Keratinocyte (primary cell): Measurements from ENCODE around the gene ZBTB11. TPM values are rescaled to one million over a fixed set of nuclear protein-coding genes. Genes with fewer than 3 reads are reported as not detected.
"Not testable (repeated sequence)": the region's sequence is repeated elsewhere in the genome, so short reads cannot be mapped to it uniquely, and the experiment has no call there.

Experiments used
- DNase-seq: peaks from one replicate; pipeline ENCODE4 v3.0.0-alpha.2; 2011; ENCODE audit warnings: low read depth, missing footprints, low spot score
- FAIRE-seq: peaks from 2 replicates; lab custom pipeline; 2011; peaks lifted over from hg19 to GRCh38; lab: Jason Lieb, UNC
- H2AFZ ChIP-seq: 2 replicates; pipeline ENCODE4 v1.6.0; 2012; ENCODE audit warnings: low read length, control low read depth, inconsistent platforms; ENCODE audit not compliant: control insufficient read depth
- H3K27ac ChIP-seq: 2 replicates; pipeline ENCODE4 v1.5.1; 2011; ENCODE audit warnings: low read length; ENCODE audit not compliant: control insufficient read depth, insufficient read depth
- H3K27me3 ChIP-seq: 3 replicates; pipeline ENCODE4 v1.6.0; 2011; ENCODE audit warnings: low read length; ENCODE audit not compliant: control insufficient read depth, insufficient read depth; ENCODE audit errors: extremely low read depth
- H3K36me3 ChIP-seq, 2 experiments: 2 replicates in 1 of 2; 3 replicates in 1 of 2; pipeline ENCODE4 v1.5.1; 2011; ENCODE audit warnings: low read length in 2 of 2, mild to moderate bottlenecking in 1 of 2; ENCODE audit not compliant: control insufficient read depth in 2 of 2, insufficient read depth in 2 of 2; ENCODE audit errors: extremely low read depth in 1 of 2
- H3K4me1 ChIP-seq: 3 replicates; pipeline ENCODE4 v1.5.1; 2011; ENCODE audit warnings: low read length; ENCODE audit not compliant: control insufficient read depth, insufficient read depth; ENCODE audit errors: extremely low read depth
- H3K4me2 ChIP-seq: 3 replicates; pipeline ENCODE4 v1.6.0; 2011; ENCODE audit warnings: low read depth, low read length; ENCODE audit not compliant: control insufficient read depth, insufficient read depth; ENCODE audit errors: extremely low read depth
- H3K4me3 ChIP-seq, 3 experiments: fragments of 200-600 bp in 1 of 3; sonication (generic) in 1 of 3; 2 replicates in 2 of 3; 3 replicates in 1 of 3; pipeline ENCODE4 v1.5.1; 2011 to 2016; ENCODE audit warnings: low read length in 3 of 3, mild to moderate bottlenecking in 3 of 3, control low read depth in 2 of 3, inconsistent platforms in 1 of 3, low read depth in 1 of 3, mixed read lengths in 1 of 3, mixed run types in 1 of 3, moderate library complexity in 1 of 3; ENCODE audit not compliant: control insufficient read depth in 2 of 3, insufficient read depth in 2 of 3; ENCODE audit errors: extremely low read depth in 1 of 3
- H3K79me2 ChIP-seq: 2 replicates; pipeline ENCODE4 v1.6.0; 2012; ENCODE audit warnings: low read length; ENCODE audit not compliant: control insufficient read depth, insufficient read depth
- H3K9ac ChIP-seq: 3 replicates; pipeline ENCODE4 v1.6.0; 2011; ENCODE audit warnings: low read length; ENCODE audit not compliant: control insufficient read depth, insufficient read depth; ENCODE audit errors: extremely low read depth
- H3K9me1 ChIP-seq: 3 replicates; pipeline ENCODE4 v1.6.0; 2011; ENCODE audit warnings: low read length; ENCODE audit not compliant: control insufficient read depth, insufficient read depth; ENCODE audit errors: extremely low read depth
- H3K9me3 ChIP-seq: 2 replicates; pipeline ENCODE4 v1.5.1; 2012; ENCODE audit warnings: low read depth, low read length; ENCODE audit not compliant: control insufficient read depth
- H4K20me1 ChIP-seq: 3 replicates; pipeline ENCODE4 v1.6.0; 2011; ENCODE audit warnings: low read length; ENCODE audit not compliant: control insufficient read depth, insufficient read depth; ENCODE audit errors: extremely low read depth
- EZH2 ChIP-seq: IDR thresholded peaks from one replicate; pipeline ENCODE4 v1.6.1; 2012; ENCODE audit warnings: inconsistent platforms, mild to moderate bottlenecking, low read length, moderate library complexity
- dilution Hi-C: fragments of 300-500 bp; cut with MboI; formaldehyde crosslinking; loops from one replicate; pipeline ENCODE4 v1.7.0; 2020; ENCODE audit warnings: low sequenced_read_pairs; ENCODE audit not compliant: extremely low pct_ligation_motif_present
- polyA plus RNA-seq, 5 experiments: library from polyadenylated mRNA; depleted of rRNA in 3 of 5; stranded (reverse) in 3 of 5; stranded (forward) in 1 of 5; unstranded in 1 of 5; fragments of >200 nt; gene quantifications; 1 replicate in 1 of 5; 2 replicates in 3 of 5; 3 replicates in 1 of 5; pipeline versions ENCODE4 v1.2.1 to v1.2.3, GENCODE V29; 2011 to 2012; ENCODE audit warnings: missing spikeins in 2 of 5, low read depth in 1 of 5, low replicate concordance in 1 of 5
- TF ChIP-seq, protein P1 (sequence below), 3 experiments: IDR thresholded peaks in 1 of 3; conservative IDR thresholded peaks in 1 of 3; optimal IDR thresholded peaks in 1 of 3; 2 replicates in 2 of 3; 3 replicates in 1 of 3; pipeline versions ENCODE3 to v1.5.1; 2011; ENCODE audit warnings: low read length in 3 of 3, mild to moderate bottlenecking in 3 of 3, moderate library complexity in 2 of 3, control low read depth in 1 of 3, inconsistent platforms in 1 of 3; ENCODE audit not compliant: insufficient read depth in 2 of 3; ENCODE audit errors: extremely low read depth in 1 of 3

Gene ZBTB11
- polyA plus RNA-seq, 1 donor (not counting 4 experiments of a cell fraction or from before 2014, with no cell fraction given): 19.7 TPM

DNA sequence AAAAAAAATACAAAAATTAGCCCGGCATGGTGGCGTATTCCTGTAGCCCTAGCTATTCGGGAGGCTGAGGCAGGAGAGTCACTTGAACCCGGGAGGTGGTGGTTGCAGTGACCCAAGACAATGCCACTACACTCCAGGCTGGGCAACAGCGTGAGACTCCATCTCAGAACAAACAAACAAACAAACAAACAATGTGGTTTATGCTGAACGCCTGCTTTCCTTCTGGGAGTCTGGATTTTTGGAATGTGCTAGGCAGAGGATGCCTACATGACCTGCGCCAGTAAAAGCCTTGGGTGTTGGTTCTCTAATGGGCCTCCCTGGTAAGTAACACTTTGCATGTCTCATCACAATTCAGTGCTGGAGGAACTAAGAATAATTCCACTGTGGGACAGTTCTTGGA lies 59.5 kb downstream of the ZBTB11 start:
- H3K27ac ChIP-seq: no peak overlapping the region
- H3K9ac ChIP-seq: no peak overlapping the region
- no peaks in the 10 kb centered on the region for H3K36me3 ChIP-seq
- H4K20me1 ChIP-seq: no peaks in the 10 kb centered on the region
- FAIRE-seq (no peak), DNase-seq (no peak)
- dilution Hi-C loops: no loop called here
- no peak overlapping the region for H3K4me2 ChIP-seq
- no peak overlapping the region for H3K4me3 ChIP-seq
- no peaks in the 10 kb centered on the region for H3K79me2 ChIP-seq
- no peaks in the 10 kb centered on the region for H3K9me3 ChIP-seq
- H2AFZ ChIP-seq: no peak overlapping the region
- H3K4me1 ChIP-seq: no peaks in the 10 kb centered on the region
- no peaks in the 10 kb centered on the region for H3K9me1 ChIP-seq
- H3K27me3 ChIP-seq: no peaks in the 10 kb centered on the region
- TF ChIP-seq EZH2: no peak
- TF ChIP-seq, protein P1, sequence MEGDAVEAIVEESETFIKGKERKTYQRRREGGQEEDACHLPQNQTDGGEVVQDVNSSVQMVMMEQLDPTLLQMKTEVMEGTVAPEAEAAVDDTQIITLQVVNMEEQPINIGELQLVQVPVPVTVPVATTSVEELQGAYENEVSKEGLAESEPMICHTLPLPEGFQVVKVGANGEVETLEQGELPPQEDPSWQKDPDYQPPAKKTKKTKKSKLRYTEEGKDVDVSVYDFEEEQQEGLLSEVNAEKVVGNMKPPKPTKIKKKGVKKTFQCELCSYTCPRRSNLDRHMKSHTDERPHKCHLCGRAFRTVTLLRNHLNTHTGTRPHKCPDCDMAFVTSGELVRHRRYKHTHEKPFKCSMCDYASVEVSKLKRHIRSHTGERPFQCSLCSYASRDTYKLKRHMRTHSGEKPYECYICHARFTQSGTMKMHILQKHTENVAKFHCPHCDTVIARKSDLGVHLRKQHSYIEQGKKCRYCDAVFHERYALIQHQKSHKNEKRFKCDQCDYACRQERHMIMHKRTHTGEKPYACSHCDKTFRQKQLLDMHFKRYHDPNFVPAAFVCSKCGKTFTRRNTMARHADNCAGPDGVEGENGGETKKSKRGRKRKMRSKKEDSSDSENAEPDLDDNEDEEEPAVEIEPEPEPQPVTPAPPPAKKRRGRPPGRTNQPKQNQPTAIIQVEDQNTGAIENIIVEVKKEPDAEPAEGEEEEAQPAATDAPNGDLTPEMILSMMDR (optimal IDR thresholded peaks at IDR 0.05 in 1 of 3, IDR thresholded peaks at IDR 0.05 in 1 of 3, conservative IDR thresholded peaks at IDR 0.05 in 1 of 3; ENCODE audit: extremely low read depth in 1 of 3, insufficient read depth in 2 of 3, low read length in 3 of 3): no peak

DNA sequence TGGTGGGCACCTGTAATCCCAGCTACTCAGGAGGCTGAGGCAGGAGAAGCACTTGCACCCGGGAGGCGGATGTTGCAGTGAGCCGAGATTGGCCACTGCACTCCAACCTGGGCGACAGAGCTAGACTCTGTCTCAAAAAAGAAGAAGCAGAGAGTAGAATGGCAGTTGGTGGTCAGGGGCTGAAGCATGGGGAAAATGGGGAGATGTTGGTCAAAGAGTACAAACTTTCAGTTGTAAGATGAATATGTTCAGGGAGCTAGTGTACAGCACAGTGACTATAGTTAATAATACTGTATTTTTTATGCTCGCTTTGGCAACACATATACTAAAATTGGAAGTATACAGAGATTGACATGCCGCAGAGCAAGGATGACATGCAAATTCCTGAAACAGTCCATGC lies 61.4 kb downstream of the ZBTB11 start:
- Histone ChIP-seq H3K36me3 (no peaks in the 10 kb centered on the region), H3K4me2 (no peak overlapping the region), H3K9me1 (no peaks in the 10 kb centered on the region), H3K27me3 (no peaks in the 10 kb centered on the region), H3K79me2 (no peaks in the 10 kb centered on the region), H4K20me1 (no peaks in the 10 kb centered on the region), H3K4me3 (no peak overlapping the region), H3K9ac (no peak overlapping the region), H2AFZ (no peak overlapping the region), H3K27ac (no peak overlapping the region), H3K4me1 (no peaks in the 10 kb centered on the region), H3K9me3 (no peaks in the 10 kb centered on the region)
- DNase-seq (no peak), FAIRE-seq (no peak)
- no peak for TF ChIP-seq EZH2
- TF ChIP-seq, protein P1 (optimal IDR thresholded peaks at IDR 0.05 in 1 of 3, IDR thresholded peaks at IDR 0.05 in 1 of 3, conservative IDR thresholded peaks at IDR 0.05 in 1 of 3; ENCODE audit: extremely low read depth in 1 of 3, insufficient read depth in 2 of 3, low read length in 3 of 3): no peak
- dilution Hi-C loops: no loop called here

DNA sequence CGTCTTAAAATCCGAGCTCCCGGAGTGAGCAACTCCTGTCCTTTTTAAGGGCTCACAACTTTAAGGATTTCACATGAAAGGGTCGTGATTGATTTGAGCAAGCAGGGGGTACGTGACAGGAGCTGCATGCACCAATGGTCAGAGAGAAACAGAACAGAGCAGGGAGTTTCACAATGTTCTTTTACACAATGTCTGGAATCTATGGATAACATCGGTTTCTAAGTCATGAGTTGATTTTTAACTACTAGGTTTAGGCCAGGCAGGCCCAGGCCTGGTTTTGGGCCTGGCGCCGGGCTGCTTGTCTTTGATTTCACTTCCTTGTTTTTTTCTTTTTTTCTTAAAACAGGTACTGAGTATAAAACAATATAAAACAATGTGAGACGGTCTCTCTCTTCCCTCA lies 63.9 kb downstream of the ZBTB11 start:
- FAIRE-seq, H3K36me3 ChIP-seq, dilution Hi-C loops, H3K79me2 ChIP-seq, H3K9me3 ChIP-seq, H4K20me1 ChIP-seq, H3K4me3 ChIP-seq, H3K27ac ChIP-seq, H3K27me3 ChIP-seq, H3K9me1 ChIP-seq, H2AFZ ChIP-seq, H3K4me2 ChIP-seq, H3K9ac ChIP-seq, DNase-seq, H3K4me1 ChIP-seq: not testable (repeated sequence)
